HG03565 (cell line): ENCODE data around the gene CLOCK.
"Not testable (repeated sequence)": the region's sequence is repeated elsewhere in the genome, so short reads cannot be mapped to it uniquely, and the experiment has no call there.

Source experiments
- ATAC-seq: cut with Tn5 transposase; IDR thresholded peaks from one replicate; pipeline ENCODE4 v1.9.1; 2021; ENCODE audit warnings: mild to moderate bottlenecking, moderate library complexity; ENCODE audit not compliant: unreplicated experiment

The CLOCK gene, protein sequence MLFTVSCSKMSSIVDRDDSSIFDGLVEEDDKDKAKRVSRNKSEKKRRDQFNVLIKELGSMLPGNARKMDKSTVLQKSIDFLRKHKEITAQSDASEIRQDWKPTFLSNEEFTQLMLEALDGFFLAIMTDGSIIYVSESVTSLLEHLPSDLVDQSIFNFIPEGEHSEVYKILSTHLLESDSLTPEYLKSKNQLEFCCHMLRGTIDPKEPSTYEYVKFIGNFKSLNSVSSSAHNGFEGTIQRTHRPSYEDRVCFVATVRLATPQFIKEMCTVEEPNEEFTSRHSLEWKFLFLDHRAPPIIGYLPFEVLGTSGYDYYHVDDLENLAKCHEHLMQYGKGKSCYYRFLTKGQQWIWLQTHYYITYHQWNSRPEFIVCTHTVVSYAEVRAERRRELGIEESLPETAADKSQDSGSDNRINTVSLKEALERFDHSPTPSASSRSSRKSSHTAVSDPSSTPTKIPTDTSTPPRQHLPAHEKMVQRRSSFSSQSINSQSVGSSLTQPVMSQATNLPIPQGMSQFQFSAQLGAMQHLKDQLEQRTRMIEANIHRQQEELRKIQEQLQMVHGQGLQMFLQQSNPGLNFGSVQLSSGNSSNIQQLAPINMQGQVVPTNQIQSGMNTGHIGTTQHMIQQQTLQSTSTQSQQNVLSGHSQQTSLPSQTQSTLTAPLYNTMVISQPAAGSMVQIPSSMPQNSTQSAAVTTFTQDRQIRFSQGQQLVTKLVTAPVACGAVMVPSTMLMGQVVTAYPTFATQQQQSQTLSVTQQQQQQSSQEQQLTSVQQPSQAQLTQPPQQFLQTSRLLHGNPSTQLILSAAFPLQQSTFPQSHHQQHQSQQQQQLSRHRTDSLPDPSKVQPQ

DNA sequence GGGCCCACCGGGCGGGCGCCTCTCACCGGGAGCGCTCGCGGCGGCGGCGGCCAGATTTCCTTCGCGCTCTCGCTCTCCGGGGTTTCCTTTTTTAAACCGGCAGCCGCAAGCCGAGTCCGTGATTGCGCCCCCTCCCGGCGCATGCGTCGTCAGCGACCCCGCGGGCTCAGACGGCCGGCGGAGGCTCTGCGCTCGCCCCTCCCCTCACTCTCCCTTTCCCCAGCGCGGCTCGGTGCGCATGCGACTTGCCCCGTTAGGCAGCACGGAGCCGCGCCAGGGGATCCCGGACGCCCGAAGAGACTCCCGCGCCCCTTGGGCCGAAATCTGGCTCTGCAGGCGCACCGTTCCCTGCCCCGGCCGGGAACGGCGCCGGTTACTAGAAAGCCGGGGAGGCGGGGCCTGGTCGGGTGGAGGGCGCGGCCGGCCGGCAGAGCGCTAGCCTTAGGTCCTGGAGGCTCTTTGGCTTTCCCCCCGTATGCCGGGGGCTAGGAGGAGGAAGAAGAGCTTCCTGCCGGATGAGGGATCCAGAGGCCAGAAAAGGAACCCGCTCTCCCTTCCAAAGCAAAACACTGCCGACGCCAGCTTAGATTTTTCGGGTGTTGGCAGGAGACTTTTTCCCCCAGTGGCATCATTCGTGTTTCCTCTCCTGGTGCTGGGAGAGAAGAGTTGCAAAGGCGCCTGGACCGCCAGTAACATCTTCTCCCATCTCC is at the start of gene CLOCK:
Gene CLOCK, minus strand, starts transcription at position 154 of the 710 bp plus-strand sequence. CDS start 64,124 bp downstream, outside the sequence.
- ATAC-seq = peak; percentile 67

DNA sequence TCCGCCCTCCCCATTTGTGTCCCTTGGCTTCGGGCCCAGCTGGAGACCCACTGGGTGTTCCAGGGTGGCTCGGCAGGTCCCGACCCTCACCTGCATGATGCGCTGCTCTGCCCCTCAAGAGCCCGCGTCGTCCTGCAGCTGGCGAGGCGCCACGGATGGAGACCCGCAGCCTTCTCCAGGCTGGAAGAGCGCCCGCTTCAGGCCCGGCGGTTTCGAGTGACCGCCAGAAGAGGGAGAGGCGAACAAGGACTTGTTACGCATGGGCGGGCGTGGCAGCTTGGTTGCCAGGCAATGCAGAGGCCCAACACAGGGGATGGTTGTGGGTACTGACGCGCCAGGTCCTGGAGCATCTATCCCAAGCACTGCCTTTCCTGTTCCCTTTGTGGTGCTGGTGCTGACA is 45.3 kb upstream of the CLOCK start, which contains the start of gene PDCL2:
Gene PDCL2, minus strand, starts transcription at position 232 of the 400 bp plus-strand sequence. Its CDS starts 136 bp downstream, at position 96.
- ATAC-seq = no peak

DNA sequence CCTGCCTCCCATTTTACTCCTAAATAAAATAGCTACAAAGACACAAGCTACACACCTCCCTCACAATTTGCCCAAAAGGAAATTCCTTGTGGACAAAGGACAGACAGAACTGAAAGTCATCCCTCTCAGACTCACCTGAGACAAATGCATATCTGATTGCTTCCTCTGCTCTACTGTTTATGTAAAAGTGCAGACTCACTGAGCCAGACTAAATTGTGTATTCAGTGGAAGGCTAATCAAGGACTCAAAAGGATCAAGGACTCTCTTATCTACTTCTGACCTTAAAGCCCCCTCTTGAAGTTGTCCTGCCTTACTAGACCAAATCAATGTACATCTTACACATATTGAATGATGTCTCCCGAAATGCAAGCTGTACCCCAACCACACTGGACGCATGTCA is 41.5 kb upstream of the CLOCK start:
- no peak for ATAC-seq

DNA sequence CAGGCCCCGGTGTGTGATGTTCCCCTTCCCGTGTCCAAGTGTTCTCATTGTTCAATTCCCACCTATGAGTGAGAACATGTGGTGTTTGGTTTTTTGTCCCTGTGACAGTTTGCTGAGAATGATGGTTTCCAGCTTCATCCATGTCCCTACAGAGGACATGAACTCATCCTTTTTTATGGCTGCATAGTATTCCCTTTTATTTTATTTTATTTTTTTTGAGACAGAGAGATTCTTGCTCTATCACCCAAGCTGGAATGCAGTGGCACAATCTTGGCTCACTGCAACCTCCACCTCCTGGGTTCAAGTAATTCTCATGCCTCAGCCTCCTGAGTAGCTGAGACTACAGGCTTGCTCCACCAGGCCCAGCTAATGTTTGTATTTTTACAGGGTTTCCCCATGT is 36.1 kb upstream of the CLOCK start:
- not testable (repeated sequence) for ATAC-seq

DNA sequence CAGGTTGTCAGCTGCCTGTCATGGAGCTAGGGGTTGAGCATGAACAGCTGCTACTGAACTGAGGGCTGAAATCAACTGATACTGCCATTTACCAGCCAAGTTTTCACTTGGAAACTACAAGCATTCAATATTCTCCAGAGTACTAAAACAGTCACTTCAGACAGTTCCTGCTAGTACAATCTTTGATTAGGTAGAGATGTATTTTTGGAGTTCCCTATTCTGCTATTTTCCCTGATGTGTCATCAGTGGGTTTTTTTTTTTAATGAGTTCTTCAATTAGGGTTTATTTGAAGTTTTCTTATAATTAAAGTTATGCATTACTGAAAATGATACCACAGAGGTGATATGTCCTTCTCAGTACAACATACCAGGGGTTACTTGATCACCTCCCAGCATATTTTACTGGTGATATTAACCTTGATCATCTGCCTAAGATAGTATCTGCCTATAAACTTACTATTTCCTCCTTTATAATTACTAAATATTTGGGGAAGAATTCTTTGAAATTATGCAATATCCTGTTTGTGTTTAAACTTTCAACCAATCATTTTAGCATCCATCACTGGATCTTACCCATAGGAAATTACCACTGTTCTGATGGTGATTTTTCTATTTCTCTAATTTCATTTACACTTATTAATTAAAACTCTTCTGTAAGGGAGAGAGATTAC is 31.8 kb upstream of the CLOCK start:
- ATAC-seq = no peak

DNA sequence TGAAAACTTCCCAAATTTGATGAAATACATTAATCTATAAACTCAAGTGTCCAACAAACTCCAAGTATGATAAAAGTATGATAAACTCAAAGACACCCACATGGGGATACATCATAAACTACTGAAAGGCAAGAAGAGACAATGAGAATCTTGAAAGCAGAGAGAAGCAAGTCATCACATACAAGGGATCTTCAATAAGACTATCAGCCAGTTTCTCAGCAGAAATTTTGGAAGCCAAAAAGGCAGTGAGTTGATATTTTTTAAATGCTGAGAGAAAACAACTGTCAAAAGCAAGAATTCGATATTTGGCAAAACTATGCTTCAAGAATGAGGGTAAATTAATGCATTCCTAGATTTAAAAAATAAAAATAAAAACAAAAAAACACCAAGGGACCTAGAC is 28.8 kb upstream of the CLOCK start:
- no peak for ATAC-seq

DNA sequence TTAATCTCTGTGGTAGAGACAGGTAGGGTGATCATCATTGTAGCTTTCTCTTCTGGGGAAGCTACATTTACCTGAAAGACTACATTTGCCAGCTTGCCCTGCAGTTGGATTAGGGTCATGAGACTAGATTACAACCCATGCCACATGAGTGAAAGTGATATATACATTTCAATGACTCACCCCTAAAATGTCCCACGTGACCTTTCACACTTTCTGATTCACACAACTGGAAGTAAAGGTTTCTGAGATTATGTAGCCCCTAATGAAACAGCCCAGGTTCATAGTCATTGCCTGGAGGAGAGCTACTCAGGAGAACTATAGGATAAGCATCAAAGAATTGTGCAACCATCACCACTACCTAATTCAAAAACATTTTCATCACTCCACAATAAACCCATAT is 27.5 kb upstream of the CLOCK start:
- no peak for ATAC-seq

DNA sequence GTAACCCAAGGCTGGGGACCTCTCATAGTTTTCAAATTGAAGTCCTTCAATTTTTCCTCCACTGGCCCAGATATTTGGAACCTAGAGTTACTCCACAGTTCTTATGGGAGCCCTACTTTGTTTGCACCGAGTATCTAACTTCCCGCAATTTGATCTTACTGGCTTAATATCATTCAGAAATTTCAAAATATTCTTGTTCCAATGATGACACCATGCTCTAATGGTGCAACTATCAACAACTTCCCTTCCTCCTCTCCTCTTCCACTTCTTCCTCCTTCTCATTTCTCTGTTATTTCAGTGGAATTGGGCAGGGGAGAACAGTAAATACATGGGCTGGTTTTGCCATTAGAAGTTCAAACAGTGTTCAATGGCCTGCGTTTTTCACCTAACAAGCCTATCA is 25.1 kb upstream of the CLOCK start:
- no peak for ATAC-seq

DNA sequence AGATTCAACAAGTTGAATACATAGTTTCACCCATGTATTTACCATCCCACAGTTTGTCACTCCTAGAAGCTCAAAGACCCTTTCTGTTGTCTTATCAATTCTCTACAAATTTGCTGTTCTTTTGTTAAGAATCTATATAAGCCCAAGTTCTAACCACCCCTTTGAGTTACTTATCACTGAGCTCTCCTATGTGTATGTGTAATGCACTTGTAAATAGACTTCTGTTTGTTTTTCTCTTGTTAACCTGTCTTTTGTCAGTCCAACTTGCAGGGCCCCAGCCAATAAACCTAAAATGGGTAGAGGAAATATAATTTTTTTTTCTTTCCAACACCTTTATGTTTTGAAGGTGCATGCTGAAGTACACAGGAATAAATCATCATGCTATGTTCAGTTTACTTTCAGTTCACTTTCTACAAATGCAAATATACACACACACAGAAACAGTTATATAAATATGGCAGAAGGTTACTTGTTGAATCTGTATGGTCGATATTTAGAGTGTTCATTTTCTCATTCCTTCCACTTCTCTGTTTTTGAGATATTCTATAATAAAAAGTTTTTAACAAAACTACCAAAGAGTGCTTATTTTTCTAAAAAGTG is 22.3 kb upstream of the CLOCK start:
- ATAC-seq = peak; percentile 70

DNA sequence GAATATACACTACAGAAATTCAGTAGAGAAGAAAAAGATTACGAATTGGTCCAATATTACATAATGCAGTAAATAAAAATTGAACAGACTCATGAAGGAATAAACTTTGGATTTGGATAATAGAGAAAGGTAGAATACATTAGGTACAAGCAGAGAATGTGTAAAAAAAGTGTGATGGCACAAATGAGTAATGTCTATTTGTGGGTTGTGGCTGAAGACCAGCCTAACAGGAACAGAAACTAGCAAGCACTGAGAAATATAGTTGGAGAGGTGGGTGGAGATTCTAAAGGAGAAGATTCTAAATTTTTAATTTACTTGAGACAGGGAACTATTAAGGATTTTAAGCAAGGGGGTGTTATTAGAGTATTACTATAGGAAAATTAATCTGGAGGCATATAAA is 15.2 kb upstream of the CLOCK start:
- ATAC-seq = peak; percentile 100

DNA sequence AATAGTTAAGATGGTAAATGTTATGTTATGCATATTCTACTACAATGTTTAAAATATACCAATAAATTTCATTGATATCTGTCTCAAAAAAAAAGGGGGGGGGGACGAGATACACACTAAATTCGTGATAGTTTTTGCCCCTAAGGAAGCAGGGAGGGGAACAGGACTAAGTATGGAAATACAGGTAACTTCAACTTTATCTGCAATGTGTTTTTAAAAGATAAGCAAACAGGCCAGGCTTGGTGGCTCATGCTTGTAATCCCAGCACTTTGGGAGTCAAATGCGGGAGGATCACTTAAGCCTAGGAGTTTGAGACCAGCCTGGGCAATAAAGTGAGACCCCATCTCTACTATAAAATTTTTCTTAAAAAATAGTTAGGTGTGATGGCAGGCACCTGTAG is 13.4 kb upstream of the CLOCK start:
- no peak for ATAC-seq

DNA sequence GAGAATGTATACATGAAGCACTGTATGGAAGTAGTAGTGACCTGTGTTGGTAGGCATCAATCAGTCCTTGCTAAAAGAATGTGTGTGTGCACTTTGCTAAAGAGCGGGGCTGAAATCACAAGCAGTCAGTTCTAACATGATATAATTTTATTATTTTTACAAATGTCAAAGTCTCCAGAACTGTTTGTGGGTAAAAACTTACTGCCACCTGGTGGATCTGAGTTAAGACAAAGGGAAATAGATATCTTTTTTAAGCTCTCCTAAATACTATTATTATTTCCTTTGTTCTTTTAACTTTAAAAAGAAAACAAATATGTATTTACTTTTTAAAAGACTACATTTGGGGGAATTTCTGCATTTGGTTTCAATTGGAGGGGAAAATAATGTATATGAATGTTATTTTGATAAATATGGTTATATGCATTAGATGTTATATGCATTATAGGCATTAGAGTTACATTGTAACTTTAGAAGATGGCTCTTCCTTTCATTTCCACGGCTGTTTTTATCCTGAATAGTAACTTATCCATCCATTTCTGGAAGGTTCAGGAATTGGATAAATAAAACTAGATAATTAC is 7.8 kb upstream of the CLOCK start:
- ATAC-seq = no peak

DNA sequence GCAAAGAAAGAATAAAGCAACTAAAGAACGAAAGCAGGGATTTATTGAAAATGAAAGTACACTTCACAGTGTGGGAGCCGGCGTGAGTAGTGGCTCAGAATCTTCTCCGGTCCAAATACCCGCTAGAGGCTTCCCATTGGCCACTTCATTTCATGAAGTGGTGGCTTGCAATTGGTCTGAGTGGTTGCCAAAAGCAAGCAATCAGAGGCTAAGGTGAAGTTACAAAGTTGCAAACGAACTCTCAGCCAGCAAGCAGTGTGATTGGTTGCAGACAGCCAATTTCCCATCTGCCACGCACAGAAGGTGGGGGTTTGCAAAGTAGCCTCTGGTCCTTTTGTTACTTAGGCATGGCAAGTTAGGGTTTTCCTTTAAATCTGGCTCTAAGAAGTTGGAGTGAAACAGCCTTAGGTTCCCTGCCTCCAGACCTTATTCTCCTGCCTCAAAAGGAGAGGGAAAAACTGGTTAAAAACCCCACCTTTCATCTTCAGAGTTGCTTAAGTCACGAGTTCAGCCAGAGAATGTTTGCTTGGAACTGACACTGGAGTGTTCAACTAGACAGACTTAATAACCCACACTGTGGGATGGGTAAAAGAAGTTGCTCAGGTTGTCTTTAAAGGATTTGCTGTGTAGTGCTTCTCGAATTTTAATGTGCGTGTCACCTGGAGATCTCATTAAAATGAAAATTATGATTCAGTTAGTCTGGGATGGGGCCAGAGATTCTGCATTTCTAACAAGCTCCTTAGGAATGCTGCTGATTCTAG is 6.9 kb upstream of the CLOCK start:
- peak; percentile 59 for ATAC-seq

DNA sequence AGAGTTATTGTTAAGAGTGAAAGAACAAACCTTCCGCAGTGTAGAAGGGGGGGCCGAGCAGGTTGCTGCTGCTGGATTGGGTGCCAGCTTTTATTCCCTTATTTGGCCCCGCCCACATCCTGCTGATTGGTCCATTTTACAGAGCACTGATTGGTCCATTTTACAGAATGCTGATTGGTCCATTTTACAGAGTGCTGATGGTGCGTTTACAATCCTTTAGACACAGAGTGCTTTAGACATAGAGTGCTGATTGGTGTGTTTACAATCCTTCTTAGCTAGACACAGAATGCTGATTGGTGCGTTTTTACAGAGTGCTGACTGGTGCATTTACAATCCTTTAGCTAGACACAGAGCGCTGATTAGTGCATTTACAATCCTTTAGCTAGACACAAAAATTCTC is 5.3 kb upstream of the CLOCK start:
- ATAC-seq = not testable (repeated sequence)

DNA sequence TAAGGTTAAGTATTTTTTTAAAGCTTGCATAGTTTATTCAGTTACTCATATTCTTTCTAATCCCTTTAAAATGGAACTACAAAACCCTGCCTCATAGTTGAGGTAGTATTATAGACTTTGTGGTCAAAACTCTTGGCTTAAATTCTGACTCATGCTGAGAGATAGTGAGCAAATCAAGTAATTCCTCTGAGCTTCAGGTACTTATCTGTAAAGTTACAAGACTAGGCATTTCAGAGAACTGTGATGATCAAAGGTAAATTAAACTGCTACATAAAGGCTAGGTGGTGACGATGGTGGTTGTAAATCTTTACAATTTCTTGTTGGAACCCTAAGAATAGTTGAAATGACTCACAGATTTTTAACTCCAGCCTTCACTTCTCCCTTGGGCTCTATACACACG is 3.2 kb upstream of the CLOCK start:
- ATAC-seq = no peak

DNA sequence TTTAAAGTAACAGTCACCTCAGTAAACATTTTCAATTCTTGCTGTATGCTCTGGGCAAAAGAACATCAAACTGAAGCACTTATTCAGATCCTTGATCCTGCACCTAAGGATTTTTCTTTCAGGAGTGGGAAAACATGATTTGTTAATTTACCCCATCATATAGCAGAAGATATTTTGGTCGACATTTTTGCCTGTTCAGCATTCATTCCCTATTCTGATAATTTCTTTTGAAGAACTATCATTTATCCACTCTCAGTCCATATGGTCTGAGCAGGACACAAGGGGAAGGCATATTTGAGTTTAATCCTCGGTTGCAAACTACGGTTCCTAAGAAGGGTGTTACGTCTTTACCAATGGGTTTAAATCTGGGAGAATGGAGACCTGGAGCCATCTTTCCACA is 1.2 kb upstream of the CLOCK start:
- no peak for ATAC-seq

DNA sequence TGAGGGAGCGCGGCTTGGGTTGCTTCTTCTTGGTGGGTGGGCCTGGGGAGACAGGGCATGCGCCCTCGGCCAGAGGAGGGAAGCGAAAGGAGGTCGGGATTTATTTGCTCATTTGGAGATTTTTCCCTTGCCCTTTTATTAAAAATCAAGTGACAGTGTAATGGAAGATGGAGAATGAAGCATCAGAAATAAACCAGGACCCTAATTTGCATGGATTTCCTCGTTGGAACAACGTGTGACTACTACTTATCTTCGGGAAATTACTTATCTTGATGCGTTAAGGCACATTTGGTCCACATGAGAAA is 709 bp upstream of the CLOCK start:
- ATAC-seq = no peak

DNA sequence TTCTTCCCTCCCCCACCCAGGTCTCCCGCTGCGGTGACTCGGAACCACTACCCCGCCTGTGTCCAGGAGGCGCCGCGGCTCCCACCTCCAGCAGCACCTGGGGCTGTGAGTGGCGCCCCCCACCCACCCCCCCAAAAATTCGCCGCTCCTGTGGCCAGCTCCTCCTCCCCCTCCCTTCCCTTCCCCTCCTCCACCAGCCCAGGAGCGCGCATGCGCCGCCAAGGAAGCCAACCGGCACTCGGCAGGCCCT is 278 bp downstream of the CLOCK start:
- no peak for ATAC-seq

DNA sequence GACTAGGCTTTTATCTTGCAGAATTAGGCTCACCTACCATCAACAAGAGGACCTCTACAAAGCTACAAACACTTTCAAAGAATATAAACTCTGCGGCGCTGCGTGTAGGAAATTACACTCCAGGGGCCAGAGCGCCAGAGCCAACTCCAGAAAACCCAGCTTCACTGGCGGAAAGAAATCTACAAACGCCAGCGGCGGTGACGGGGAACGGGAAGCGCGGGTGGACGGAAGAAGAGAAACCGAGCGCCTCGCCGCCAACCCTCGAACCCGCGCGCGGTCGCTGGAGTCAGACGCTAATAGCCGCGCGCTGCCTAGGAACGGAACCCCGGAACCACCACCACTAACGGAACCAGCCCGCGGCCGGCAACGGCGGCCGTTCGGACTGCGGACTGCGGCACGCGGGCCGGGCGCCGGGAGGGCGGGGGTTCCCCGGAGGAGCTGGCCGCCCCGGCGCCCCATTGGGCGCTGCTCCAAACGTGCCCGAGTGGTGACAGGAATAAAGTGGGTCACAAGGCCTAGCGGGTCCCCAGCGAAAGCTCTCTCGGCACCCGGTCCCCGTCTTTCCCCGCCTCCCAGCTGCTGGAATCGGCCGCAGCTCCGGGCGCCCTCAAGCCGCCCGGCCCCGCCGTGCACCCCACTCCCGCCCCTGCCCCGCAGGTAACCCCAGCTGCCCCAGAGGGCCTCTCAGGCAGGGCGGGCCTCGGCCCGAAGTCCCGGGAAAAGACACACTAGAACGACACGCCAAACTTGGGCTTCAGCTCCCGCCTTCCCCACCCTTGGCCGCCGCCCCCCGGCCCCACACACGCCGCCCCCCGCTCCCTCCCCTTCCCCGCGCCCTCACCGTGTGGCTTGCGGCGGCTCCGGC is 836 bp downstream of the CLOCK start:
- ATAC-seq = peak; percentile 29
